DMS114 treated with DMSO at 0.1 percent for 48 hours (cell line): ENCODE measurements around the gene MACROD2.
"Not testable (repeated sequence)": the region's sequence is repeated elsewhere in the genome, so short reads cannot be mapped to it uniquely, and the experiment has no call there.

Experiments
- DNase-seq: peaks from one replicate; lab custom pipeline; 2025; ENCODE audit not compliant: unreplicated experiment; lab: John Stamatoyannopoulos, UW

Gene MACROD2

DNA sequence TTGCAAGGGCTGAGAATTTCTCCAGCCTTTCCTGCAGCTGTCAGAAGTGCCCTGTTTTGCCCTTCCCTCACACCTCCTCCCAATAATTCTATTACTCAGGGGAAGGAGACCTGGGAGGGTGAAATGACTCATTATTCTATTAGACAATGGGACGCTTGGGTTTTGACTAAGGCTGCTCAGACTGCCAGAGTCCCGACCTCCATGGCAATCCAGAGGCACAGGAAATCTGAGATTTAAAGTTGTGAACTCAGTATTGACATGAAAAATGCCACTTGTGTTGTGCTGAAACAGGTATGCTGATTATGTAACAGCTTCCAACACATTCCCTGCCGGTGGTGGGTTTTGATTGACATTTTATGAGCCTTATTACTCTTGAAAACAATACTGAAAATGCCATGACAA lies 967.9 kb downstream of the MACROD2 start:
- no peak for DNase-seq

DNA sequence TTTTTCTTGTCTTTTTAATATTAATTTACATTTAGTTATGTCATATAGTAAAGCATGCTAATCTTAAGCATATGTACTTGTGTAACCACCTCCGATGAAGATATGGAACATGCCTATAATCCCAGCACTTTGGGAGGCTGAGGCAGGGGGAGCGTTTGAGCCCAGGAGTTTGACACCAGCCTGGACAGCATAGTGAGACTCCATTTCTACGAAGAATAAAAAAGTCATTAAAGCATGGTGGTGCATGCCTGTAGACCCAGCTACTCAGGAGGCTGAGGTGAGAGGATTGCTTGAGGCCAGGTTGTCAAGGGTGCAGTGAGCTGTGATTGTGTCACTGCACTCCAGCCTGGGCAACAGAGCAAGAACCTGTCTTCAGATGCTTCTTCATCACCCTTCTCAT lies 970.9 kb downstream of the MACROD2 start:
- DNase-seq: no peak

DNA sequence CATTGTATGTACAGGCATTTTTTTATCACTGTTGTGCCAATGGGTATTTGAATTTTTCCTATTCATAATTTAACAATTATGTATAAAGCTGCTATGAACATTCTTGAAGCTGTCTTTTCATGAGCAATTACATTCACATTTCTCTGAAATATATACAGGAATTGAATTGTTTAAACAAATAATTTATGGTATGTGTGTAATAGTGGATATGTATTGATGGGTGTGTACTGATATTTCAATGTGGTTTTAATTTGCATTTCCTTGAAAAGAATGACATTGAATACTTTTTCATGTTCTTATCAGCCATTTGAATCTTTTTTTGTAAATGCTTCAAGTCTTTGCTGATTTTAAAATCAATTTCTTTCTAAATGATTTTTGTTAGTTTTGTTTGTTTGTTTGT lies 971.5 kb downstream of the MACROD2 start:
- DNase-seq: no peak

DNA sequence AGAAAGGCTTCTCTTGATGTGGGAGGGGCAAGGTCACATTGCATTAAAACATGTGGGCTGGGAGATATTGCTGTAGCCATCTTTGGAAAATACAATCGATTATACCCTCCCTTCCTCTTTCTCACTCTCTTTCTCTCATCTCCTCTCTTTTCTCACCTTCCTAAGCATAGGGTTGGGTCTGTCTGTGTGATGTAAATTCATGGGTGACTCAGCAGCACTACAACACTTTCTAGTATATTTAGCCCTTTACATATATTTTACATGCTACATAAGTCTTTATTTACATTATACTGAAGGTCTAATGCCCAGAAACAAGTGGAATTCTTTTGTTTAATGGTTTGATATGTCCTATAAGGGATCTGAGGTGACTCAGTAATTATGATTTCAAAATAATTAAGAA lies 976.9 kb downstream of the MACROD2 start:
- DNase-seq: no peak

DNA sequence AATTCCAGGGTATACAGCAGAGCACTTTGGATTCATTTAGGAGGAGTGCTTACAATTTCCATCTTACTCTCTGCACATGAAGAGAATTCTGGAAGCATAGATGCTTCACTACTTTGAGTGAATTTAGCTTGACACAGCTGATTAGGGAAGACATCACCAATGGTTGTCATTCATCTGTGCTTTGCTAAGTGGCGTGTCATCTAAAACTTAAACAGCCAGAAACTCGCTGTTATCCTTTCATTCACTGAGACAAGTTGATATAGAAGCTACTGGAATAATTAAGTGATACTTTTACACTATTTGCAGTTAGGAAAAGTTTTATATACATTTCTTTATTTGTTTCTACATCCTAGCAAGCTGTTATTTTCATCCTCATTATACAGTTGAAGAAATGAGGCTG lies 977.4 kb downstream of the MACROD2 start:
- DNase-seq: no peak

DNA sequence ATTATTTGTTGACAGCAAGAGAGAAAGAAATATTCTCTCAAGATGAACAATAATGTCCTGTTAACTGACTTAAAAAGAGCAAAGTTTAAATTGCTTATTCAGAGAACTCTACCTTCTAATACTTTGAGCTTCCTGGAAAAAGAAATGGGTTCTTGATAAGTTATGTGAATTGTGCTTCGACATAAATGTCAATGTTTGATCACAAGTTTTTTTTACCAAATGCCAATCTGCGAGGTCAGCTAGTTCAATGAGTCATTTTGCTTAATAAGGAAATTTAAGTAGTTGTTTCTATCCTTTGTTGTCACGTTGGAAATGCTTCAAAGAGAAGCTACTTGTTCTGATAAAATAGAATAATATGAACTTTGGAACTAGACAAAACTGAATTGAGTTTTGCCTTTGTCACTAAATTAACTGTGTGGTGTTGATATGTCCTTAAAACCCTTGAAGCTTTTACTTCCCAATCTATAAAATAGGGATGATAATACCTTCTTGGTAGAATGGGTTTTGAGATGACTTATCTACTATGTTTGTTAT lies 984.2 kb downstream of the MACROD2 start:
- DNase-seq: no peak

DNA sequence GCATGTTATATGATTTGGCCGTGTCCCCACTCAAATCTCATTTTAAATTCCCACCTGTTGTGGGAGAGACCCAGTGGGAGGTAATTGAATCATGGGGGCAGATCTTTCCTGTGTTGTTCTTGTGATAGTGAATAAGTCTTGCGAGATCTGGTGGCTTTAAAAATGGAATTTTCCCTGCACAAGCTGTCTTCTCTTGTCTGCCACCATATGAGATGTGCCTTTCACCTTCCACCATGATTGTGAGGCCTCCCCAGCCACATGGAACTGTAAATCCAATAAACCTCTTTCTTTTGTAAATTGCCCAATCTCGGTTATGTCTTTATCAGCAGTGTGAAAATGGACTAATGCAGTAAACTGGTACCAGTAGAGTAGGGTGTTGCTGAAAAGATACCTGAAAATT lies 986.2 kb downstream of the MACROD2 start:
- DNase-seq: not testable (repeated sequence)

DNA sequence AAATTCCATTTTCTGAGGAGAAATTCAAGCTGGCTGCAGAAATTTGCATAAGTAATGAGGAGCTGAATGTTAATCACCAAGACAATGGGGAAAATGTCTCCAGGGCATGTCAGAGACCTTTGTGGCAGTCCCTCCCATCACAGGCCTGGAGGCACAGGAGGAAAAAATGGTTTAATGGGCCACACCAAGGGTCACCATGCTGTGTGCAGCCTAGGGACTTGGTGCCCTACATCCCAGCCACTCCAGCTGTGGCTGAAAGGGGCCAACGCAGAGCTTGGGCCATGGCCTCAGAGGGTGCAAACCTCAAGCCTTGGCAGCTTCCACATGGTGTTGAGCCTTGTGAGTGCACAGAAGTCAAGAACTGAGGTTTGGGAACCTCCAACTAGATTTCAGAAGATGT lies 987.0 kb downstream of the MACROD2 start:
- DNase-seq: not testable (repeated sequence)

DNA sequence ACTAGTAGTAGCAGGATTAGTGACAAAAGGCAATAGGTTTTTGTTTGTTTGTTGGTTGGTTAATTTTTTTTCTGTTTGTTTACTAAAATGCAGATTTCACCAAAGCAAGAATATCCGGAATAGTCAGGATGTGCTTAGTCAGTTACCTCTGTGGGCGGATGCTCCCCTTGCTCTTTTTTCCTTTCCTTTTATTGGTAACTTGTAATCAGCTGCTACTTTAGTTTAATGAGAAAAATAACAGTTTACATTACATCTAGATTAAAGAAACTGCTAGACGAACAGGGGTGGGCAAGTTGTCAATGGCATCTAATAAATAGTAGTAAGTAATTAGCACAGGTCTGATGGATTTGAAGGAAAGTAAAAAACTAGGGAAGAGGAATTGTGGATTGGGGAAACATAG lies 989.0 kb downstream of the MACROD2 start:
- DNase-seq: no peak

DNA sequence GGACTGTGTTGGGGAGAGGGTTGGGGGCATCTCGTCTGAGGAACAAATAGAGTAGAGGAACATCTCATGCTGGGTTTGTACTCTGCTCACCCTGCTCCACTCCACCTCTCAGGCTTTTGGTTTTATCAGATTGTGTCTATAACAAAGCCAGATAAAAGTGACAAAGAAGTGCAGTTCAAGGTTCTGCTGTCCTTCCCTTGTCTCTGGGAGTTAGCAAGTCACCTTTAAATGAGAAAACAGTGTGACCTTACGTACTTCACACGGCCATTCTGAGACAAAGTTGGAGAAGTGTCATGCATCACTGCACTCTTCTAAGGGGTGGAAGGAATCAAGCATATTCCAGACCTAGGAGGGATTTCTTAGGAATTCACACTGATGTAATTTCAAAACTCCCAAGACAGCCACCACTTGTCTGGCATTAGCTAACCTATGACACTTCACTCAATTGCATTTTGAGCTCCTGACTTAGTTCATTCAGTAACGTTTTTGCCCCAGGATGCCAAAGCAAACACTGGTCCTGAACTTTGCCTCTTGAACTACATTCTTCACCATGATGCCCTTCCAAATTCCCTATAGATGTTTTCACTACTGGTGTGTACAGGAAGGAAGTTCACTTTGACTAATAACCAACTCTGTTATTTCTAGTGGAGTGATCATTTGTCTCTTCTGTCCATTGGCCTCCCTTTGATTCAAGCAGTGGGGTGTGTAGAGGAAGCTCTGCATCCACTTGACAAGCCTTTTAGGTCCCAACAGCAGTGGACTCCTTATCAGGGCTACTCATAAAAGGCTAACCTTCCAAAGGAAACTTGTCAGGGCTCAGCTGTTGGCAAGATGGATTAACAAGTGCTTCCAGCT lies 989.7 kb downstream of the MACROD2 start:
- DNase-seq: no peak

DNA sequence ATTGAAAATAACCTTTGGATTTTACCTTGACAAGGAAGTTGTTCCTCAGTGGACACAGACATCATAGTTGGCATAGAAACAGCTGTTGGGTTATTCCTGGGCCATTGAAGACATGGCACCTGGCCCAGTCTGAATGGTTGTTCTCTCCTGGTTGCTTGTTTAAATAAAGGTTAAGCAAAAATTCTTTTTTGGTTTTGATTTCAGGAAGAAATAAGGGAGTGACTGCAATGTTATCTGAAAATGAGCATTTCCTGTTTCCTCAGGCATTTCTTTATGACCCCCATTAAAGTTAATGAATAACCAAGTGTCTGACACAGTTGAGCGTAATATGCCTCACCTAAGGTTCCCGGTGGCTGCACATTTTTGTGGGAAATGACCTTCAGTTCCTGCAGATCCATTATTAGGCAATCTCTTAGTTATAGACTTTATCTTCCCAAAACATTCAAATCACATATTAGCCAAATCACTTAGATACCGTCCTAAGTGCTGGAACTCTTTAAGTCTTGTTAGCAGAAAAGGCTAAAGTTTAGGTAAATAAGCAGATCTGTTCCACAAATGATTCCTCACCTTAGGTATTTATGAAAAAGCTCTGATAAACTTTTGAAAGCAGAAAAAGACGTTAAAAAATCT lies 990.8 kb downstream of the MACROD2 start:
- no peak for DNase-seq

DNA sequence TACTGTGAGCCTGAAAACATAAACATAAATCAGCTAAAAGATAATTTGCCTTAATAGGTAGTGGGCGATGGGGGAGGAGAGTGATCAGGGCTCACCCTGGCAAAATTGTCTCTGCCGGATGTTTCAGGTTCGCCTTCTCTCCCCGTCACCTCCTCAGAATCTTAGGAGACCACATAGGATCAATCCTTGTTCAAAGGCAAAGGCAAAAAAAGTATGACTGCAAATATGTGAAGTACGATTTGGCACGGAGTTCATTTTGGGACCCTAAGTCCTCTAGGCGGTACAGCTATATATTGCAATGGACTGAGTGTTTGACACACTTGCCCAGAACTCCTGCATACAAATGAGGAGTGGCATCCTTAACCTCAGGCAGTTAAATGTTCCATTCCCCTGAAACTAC lies 991.3 kb downstream of the MACROD2 start:
- DNase-seq: no peak

DNA sequence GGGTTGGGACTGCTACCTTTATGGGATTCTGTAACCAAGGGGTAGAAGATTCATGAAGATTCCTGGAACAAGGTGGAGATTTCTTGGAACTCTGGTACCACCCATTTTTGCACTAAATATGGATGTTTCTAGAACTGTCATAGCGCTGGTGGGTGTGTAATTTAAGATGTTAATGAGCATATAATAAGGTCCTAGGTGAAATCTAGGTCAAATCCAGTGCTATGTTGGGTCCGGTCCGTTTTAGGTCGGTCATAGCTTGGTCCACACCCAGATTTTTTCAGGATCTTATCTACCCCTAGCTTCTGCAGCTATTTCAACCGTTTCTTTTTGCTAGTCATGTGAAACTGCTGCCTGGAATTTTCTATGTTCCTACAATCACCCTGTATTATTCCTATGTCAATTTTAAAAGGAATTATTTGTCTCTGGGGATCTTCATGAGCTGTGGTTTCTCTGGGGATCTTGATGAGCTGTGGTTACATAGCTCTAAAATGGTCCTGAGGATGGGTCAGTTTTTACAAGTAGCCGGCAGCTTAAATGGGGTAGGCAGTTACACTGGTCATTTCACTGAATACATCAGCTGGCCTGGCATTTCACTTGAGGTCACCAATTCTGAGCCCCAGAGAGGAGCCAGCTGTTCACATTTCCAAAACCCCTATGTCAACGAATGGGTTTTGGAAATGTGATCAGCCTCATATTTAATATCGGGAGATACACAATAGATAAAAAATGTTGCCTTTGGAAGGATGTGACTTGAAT lies 994.4 kb downstream of the MACROD2 start:
- no peak for DNase-seq

DNA sequence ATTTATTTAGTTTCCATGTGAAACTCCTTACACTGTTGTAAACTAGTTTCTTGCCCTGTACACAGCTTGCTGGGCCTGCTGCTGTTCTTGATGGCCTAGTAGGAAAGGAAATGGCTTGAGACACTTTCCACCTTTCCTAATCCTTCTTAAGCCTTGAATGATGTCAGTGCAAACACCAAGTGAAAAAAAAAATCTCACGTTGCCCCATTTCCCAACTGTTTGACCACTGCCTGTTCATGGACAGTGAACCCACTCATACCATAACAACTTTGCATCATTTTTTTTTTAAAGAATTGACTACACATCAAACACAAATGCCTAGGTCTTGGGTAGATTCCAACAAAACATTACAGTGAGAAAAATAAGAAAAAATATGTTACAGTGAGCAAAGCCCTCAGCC lies 995.7 kb downstream of the MACROD2 start:
- DNase-seq: no peak

DNA sequence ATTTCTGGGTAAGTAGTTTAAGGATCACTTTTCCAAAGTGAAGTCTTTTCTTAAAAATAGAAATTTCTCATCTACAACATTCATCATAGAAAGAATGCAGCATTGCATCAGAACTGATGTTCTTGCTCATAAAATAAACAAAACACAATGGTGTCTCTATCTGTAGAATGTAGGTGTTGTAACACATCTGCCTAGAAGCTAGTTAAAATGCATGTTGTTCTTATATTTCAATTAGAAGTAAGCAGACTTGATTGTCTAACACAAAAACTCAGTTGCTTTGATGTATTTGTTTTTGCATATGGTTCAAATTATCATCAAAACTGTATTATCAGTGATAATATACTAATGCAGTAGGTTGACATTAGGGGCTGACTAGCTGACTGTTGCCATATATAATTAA lies 996.8 kb downstream of the MACROD2 start:
- DNase-seq: no peak

DNA sequence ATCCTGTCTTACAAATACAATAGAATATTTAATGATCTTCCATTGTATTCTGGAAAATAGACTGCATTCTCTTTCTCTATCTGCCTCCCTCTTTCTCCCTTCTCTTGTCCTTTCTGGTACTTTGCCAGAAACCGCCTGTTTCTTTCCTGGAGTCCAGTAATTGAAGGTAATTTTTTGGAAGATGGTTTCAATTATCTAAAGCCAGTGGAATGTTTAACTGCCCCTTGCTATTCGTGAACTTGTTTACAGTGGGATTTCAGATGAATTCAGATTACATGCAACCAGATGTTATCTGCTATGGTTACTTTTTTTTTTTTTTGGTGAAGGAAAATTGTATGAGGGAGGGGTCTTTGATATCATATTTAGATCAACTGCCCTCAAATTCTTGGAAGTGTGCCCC lies 997.6 kb downstream of the MACROD2 start:
- DNase-seq: no peak

DNA sequence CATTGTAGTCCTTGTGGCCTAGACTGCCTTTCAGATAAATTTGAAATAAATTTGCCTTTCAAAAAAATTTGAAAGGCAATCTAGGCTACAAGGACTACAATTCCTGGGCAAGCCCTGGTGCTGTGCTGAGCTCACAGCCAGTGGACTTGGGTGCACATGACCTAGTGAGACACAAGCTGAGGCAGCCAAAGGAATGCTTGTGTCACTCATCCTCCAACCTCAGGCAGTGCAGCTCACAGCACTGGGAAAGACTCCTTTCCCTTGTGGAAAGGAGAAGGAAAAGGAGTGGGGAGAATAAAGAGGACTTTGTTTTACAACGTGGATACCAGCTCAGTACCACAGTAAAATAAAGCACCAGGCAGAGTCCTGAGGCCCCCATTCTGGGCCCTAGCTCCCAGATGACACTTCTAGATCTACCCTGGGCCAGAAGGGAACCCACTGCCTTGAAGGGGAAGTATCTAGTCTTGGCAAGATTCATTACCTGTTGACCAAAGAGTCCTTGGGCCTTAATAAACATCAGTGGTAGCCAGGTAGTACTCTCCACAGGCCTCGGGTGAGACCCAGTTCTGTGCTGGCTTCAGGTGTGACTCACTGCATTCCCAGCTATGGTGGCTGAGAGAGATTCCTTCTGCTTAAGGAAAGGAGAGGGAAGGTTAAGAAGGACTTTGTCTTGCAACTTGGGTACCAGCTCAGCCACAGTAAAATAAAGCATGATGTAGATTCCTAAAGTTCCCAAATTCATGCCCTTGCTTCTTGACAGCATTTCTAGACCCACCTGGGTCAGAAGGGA lies 1001.8 kb downstream of the MACROD2 start:
- DNase-seq: no peak

DNA sequence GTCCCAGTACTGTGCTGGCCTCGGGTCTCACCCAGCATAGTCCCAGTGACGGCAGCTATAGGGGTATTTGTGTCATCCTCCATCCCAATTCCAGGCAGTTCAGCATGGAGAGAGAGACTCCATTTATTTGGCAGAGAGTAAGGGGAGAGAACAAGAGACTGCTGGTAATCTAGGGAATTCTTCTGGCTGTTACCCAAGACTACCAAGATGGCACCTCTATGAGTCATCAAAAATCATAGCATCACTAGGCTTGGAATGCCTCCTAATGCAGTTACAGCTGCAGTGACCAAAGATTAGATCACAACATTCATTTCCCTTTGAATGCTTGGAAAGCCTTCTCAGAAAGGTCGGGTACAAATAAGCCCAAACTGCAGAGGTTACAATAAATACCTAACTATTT lies 1002.5 kb downstream of the MACROD2 start:
- no peak for DNase-seq

DNA sequence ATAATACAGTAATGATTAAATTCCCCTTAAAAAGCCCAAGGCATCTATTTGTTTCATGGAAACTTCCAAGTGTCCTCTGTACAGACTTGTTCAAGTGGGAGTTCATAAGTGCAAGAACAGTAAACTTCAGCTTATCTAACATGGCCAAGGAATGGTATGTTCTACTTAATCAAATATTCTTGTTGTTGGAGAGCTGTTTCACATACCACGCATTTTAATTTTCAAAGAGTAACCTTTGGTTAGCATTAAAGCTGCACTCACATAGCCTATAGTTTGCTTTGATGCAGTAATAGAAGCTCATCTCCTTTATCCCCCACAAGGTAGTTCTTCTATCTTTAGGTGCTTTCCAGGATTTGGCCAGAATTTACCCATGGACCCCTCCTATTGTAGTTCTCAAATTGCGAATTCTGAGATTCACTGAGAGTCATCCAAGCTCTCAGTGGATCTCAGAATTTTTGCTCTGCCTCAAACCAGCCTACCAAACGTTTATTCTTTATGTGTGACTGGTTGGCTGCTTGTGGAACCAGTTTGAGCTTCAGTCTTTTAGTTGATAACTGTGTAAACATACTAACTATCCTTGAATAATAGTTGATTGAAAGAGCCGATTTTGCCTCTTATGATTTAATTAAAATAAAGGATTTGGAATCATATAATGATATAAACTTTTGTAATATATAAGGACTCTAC lies 1010.1 kb downstream of the MACROD2 start:
- no peak for DNase-seq

DNA sequence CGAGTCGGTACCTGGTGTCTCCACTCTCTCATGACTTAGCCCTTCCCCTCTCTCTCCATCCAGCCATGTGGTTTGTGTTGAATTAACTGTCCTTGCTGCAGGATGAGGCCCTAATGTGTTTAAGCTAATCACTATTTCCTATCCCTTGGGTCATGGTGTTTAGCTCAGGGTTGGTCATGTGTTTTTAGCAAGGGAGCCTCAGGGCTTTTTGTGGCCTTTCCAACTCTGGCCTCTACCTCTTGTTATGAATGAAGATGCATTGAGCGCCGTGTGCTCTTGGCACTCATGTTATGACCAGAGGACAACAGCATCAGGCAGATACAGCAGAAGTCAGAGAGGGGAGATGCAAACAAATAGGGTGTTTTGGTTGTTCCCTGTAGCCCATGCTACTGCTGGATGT lies 1016.3 kb downstream of the MACROD2 start:
- DNase-seq: no peak
